A549 (cell line): ENCODE data around the gene AK3. TPM values are rescaled to one million over a fixed set of nuclear protein-coding genes. Genes with fewer than 3 reads are reported as not detected.

Experiments used
- ATAC-seq, 2 experiments: fragments of 200-7000 bp in 1 of 2; fragments of >200 bp in 1 of 2; cut with Nextera tagmentation in 1 of 2; cut with Tn5 transposase in 1 of 2; 3 replicates each; pipeline versions ENCODE4 v1.8.0 to v1.9.1; 2018 to 2020; ENCODE audit warnings: mild to moderate bottlenecking in 1 of 2, moderate library complexity in 1 of 2
- CTCF ChIA-PET: fragments of 300-600 bp; sonication (Branson Sonifier 250); formaldehyde crosslinking; extraction: SDS; loops from one replicate; lab custom pipeline; 2021; ENCODE audit warnings: antibody characterized with exemption, inconsistent platforms; lab: Yijun Ruan, JAX
- POLR2A ChIA-PET: fragments of 350-600 bp; formaldehyde crosslinking; extraction: SDS; loops from one replicate; lab custom pipeline; 2021; ENCODE audit warnings: antibody characterized with exemption, inconsistent platforms; lab: Yijun Ruan, JAX
- DNase-seq, 2 experiments: peaks; one replicate each; pipeline versions ENCODE4 v3.0.0 to v3.0.0-alpha.2; 2011 to 2016; ENCODE audit warnings: low read depth in 1 of 2, low spot score in 1 of 2
- FAIRE-seq: peaks from 2 replicates; lab custom pipeline; 2011; peaks lifted over from hg19 to GRCh38; lab: Jason Lieb, UNC
- H3K27ac ChIP-seq, 2 experiments: fragments of >200 bp; sonication (Bioruptor Twin); formaldehyde crosslinking; 3 replicates each; pipeline ENCODE4 v1.5.1; 2016 to 2017
- H3K4me1 ChIP-seq: fragments of >200 bp; sonication (Bioruptor Twin); formaldehyde crosslinking; 3 replicates; pipeline ENCODE4 v1.6.1; 2016
- H3K4me2 ChIP-seq: fragments of >200 bp; sonication (Bioruptor Twin); formaldehyde crosslinking; 3 replicates; pipeline ENCODE4 v1.6.1; 2016
- H3K4me3 ChIP-seq: fragments of >200 bp; sonication (Bioruptor Twin); formaldehyde crosslinking; 3 replicates; pipeline ENCODE4 v1.5.1; 2016
- H3K9me3 ChIP-seq: fragments of >200 bp; sonication (Bioruptor Twin); formaldehyde crosslinking; 3 replicates; pipeline ENCODE4 v1.6.1; 2016
- BCL3 ChIP-seq: fragments of >200 bp; sonication (Bioruptor Twin); formaldehyde crosslinking; IDR thresholded peaks from 3 replicates; pipeline ENCODE4 v1.6.1; 2016
- CBX8 ChIP-seq: fragments of 200-600 bp; sonication (generic); IDR thresholded peaks from 2 replicates; pipeline ENCODE4 v1.6.1; 2016
- CEBPB ChIP-seq, 2 experiments: fragments of >200 bp in 1 of 2; sonication (Bioruptor Twin) in 1 of 2; formaldehyde crosslinking in 1 of 2; IDR thresholded peaks; 2 replicates each; pipeline ENCODE4 v1.6.1; 2012 to 2016
- CHD2 ChIP-seq: fragments of 150-350 bp; IDR thresholded peaks from 2 replicates; pipeline ENCODE4 v1.6.1; 2014; ENCODE audit warnings: low read length; ENCODE audit not compliant: partially characterized antibody
- CTCF ChIP-seq: fragments of >200 bp; sonication (Bioruptor Twin); formaldehyde crosslinking; IDR thresholded peaks from 3 replicates; pipeline ENCODE4 v1.5.1; 2016
- EHF ChIP-seq: fragments of 250-450 bp; sonication (Bioruptor Pico); IDR thresholded peaks from 2 replicates; pipeline ENCODE4 v1.5.0; 2020; ENCODE audit warnings: mild to moderate bottlenecking
- EHMT2 ChIP-seq: fragments of 200-600 bp; sonication (generic); IDR thresholded peaks from 2 replicates; pipeline ENCODE4 v1.6.1; 2016; ENCODE audit warnings: antibody characterized with exemption, low read depth, mild to moderate bottlenecking, moderate library complexity
- ELK1 ChIP-seq: fragments of 150-350 bp; IDR thresholded peaks from 2 replicates; pipeline ENCODE4 v1.6.1; 2014; ENCODE audit warnings: low read depth, mild to moderate bottlenecking, low read length
- EP300 ChIP-seq, 2 experiments: fragments of >200 bp; sonication (Bioruptor Twin); formaldehyde crosslinking; IDR thresholded peaks; 2 replicates in 1 of 2; 3 replicates in 1 of 2; pipeline ENCODE4 v1.6.1; 2016 to 2017
- FOSB ChIP-seq: fragments of 250-450 bp; sonication (Bioruptor Pico); IDR thresholded peaks from 2 replicates; pipeline ENCODE4 v1.5.0; 2020; ENCODE audit warnings: mild to moderate bottlenecking, moderate library complexity
- HOXB13 ChIP-seq: fragments of 250-450 bp; sonication (Bioruptor Pico); IDR thresholded peaks from 2 replicates; pipeline ENCODE4 v1.5.0; 2020; ENCODE audit warnings: low read depth, mild to moderate bottlenecking, moderate library complexity
- MAFK ChIP-seq: fragments of 450-650 bp; IDR thresholded peaks from 2 replicates; pipeline ENCODE4 v1.6.1; 2014; ENCODE audit not compliant: partially characterized antibody
- MAZ ChIP-seq: fragments of 150-350 bp; IDR thresholded peaks from 2 replicates; pipeline ENCODE4 v1.6.1; 2014; ENCODE audit warnings: antibody characterized with exemption, low read depth, low read length, borderline replicate concordance
- MYC ChIP-seq: IDR thresholded peaks from 2 replicates; pipeline ENCODE4 v1.6.1; 2012; ENCODE audit warnings: mild to moderate bottlenecking, inconsistent platforms, low read length, improper control_type of control experiment, borderline replicate concordance
- NPAS2 ChIP-seq: fragments of 250-450 bp; sonication (Bioruptor Pico); IDR thresholded peaks from 2 replicates; pipeline ENCODE4 v1.8.0; 2022; ENCODE audit warnings: mild to moderate bottlenecking, moderate library complexity, borderline replicate concordance
- POLR2A ChIP-seq: IDR thresholded peaks from 2 replicates; pipeline ENCODE4 v1.6.1; 2012; ENCODE audit warnings: mild to moderate bottlenecking, low read length
- POLR2AphosphoS2 ChIP-seq: conservative IDR thresholded peaks from 2 replicates; pipeline ENCODE4 v1.6.1; 2012; ENCODE audit warnings: low read length, improper control_type of control experiment, inconsistent platforms
- RARB ChIP-seq: fragments of 250-450 bp; sonication (Bioruptor Pico); IDR thresholded peaks from 2 replicates; pipeline ENCODE4 v1.8.0; 2021; ENCODE audit warnings: mild to moderate bottlenecking, moderate library complexity
- RCOR1 ChIP-seq: fragments of 150-350 bp; IDR thresholded peaks from 2 replicates; pipeline ENCODE4 v1.6.1; 2014; ENCODE audit warnings: antibody characterized with exemption, low read length, low read depth
- RNF2 ChIP-seq: fragments of 200-600 bp; sonication (generic); IDR thresholded peaks from 2 replicates; pipeline ENCODE4 v1.6.1; 2016; ENCODE audit warnings: low read depth, mild to moderate bottlenecking, antibody characterized with exemption, moderate library complexity, borderline replicate concordance
- TP53 ChIP-seq: fragments of 250-450 bp; sonication (Bioruptor Pico); IDR thresholded peaks from 2 replicates; pipeline ENCODE4 v1.5.0; 2021; ENCODE audit warnings: mild to moderate bottlenecking, moderate library complexity
- ZC3H11A ChIP-seq: fragments of 450-650 bp; IDR thresholded peaks from 2 replicates; pipeline ENCODE4 v1.6.1; 2014; ENCODE audit warnings: antibody characterized with exemption, mild to moderate bottlenecking
- WGBS: methylation state at CpG from one replicate; pipeline ENCODE4 v1.1.6; 2017; ENCODE audit errors: missing lambda C conversion rate; 5-methylcytosine and 5-hydroxymethylcytosine counted together
- polyA plus RNA-seq, 4 experiments: library from polyadenylated mRNA; depleted of rRNA in 3 of 4; stranded (reverse); fragments of >200 nt; fragmentation: RNase III in 1 of 4; extraction: RNeasy Plus Mini Kit Qiagen cat#74134 plus additional on column Dnase treatment in 1 of 4; gene quantifications; 2 replicates in 3 of 4; 3 replicates in 1 of 4; pipeline ENCODE4 v1.2.3, GENCODE V29; 2011 to 2017
- TF ChIP-seq, protein P1 (sequence below): fragments of 450-650 bp; IDR thresholded peaks from 2 replicates; pipeline ENCODE4 v1.6.1; 2014; ENCODE audit warnings: antibody characterized with exemption

Gene AK3
- polyA plus RNA-seq, 2 of the 4 experiments (the other 2 are of a cell fraction), result 51.0 to 83.0 TPM

DNA sequence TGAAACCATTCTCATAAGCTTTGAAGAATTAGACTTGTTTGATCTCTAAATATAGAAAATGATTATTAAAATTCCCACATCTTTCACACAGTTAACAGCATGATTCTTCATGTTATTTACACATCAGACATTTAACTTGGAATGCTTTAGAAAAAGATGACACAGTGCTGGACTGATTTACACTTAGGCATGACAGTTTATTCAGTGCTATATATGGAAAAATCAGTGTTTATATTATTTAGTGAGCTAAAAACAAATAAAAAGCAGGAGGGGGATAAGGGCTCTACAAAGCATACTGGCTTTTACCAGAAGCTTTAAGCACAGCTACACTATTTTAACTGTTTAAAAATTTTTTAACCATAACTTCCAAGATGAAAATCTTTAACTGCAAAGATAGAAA, 31.6 kb downstream of the AK3 start:
- Histone ChIP-seq H3K4me3 (no peak overlapping the region), H3K27ac (no peak overlapping the region), H3K9me3 (no peaks in the 10 kb centered on the region), H3K4me1 (no peaks in the 10 kb centered on the region), H3K4me2 (no peak overlapping the region)
- FAIRE-seq (peak; percentile 36), ATAC-seq (no peak), DNase-seq (no peak)
- TF ChIP-seq, protein P1, sequence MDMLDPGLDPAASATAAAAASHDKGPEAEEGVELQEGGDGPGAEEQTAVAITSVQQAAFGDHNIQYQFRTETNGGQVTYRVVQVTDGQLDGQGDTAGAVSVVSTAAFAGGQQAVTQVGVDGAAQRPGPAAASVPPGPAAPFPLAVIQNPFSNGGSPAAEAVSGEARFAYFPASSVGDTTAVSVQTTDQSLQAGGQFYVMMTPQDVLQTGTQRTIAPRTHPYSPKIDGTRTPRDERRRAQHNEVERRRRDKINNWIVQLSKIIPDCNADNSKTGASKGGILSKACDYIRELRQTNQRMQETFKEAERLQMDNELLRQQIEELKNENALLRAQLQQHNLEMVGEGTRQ, result no peak
- TF ChIP-seq EP300 (IDR thresholded peaks at IDR 0.05), result no peak
- no peak for TF ChIP-seq CEBPB (IDR thresholded peaks at IDR 0.05)
- no peak for TF ChIP-seq TP53
- POLR2A ChIA-PET, result no interaction called here
- CTCF ChIA-PET, result interaction anchor here (1.4 kb wide), 1 partner anchor 25 kb away, joined by 3 read pairs; no protein-coding TSS in a partner anchor

DNA sequence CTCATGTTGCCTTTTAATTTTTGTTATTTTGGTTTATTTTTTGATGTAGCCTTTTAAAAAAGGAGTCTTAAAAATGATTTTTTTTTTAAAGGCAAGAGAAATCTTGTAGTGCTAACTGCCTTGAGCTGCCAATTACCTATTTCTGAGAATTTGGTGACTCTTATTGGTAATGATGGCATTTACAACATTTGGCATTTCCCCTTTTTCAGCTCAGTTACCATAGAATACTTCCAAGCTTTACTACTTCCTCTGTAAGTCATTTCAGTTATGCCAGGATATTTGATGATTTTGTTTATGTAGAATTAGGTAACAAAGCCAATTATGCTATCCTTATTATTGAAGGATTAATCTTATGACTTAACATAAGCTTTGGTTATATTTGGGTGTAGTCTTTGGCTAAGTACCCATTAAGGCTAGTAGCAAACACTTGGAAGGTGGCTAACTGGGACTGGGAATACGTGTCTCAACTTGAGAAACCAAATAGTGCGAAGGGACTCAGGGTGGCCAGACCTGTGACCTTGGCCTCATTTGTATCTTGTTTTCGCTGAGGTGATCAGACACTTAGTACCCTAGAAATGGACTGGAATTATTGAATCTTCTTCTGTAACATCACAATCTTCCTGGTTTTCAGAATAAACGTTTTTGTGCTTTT, 33.9 kb downstream of the AK3 start:
- Histone ChIP-seq H3K27ac (no peak overlapping the region), H3K4me3 (no peak overlapping the region), H3K9me3 (no peaks in the 10 kb centered on the region), H3K4me2 (no peak overlapping the region), H3K4me1 (no peaks in the 10 kb centered on the region)
- no peak for ATAC-seq
- ChIA-PET POLR2A (no interaction called here), CTCF (interaction anchor here (1.0 kb wide), 1 partner anchor 114 kb away, joined by 3 read pairs; no protein-coding TSS in a partner anchor)
- peak; percentile 18 for FAIRE-seq
- 48% methylated on average over 4 of the region's 4 CpGs for WGBS
- no peak for DNase-seq
- no peak for TF ChIP-seq POLR2A
- TF ChIP-seq BCL3, result no peak
- TF ChIP-seq FOSB (CRISPR knock-in tag), result no peak
- TF ChIP-seq CHD2, result no peak
- TF ChIP-seq HOXB13 (CRISPR knock-in tag), result no peak
- TF ChIP-seq CTCF, result no peak
- no peak for TF ChIP-seq RNF2
- no peak for TF ChIP-seq NPAS2 (CRISPR knock-in tag)
- no peak for TF ChIP-seq MAFK
- no peak for TF ChIP-seq RARB (CRISPR knock-in tag)
- no peak for TF ChIP-seq RCOR1
- no peak for TF ChIP-seq MYC

DNA sequence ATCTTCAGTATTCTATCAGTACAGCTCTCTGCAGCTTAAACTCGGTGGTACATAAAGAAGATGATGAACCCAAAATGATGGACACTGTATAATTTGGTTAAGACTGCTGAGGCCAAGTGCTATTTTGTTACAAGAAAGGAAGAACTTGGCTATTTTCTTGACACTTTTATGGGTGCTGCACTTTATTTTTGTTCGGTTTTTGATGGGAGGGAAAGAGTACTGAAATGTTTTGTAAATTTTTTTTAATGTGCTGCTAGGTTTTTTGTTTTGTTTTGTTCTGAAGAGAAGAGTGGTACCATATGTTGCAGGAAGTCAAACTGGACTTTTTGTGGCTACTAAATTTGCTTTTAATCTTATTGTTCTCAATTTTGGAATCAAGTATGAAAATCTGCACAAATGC, 35.0 kb downstream of the AK3 start:
- no peaks in the 10 kb centered on the region for H3K9me3 ChIP-seq
- POLR2A ChIA-PET, result no interaction called here
- ATAC-seq, result no peak
- FAIRE-seq, result no peak
- H3K4me3 ChIP-seq, result no peak overlapping the region
- 45% methylated on average over 2 of the region's 2 CpGs for WGBS
- H3K27ac ChIP-seq, result no peak overlapping the region
- CTCF ChIA-PET, result interaction anchor here (1.0 kb wide), 1 partner anchor 113 kb away, joined by 3 read pairs; no protein-coding TSS in a partner anchor
- no peak overlapping the region for H3K4me2 ChIP-seq
- DNase-seq, result no peak
- no peaks in the 10 kb centered on the region for H3K4me1 ChIP-seq
- TF ChIP-seq, protein P1, result no peak
- TF ChIP-seq CBX8, result no peak
- TF ChIP-seq POLR2AphosphoS2, result no peak
- no peak for TF ChIP-seq MAZ
- no peak for TF ChIP-seq MAFK
- no peak for TF ChIP-seq ELK1
- no peak for TF ChIP-seq EHF (CRISPR knock-in tag)
- TF ChIP-seq EHMT2, result no peak
- TF ChIP-seq ZC3H11A, result no peak
- TF ChIP-seq CTCF, result no peak
- TF ChIP-seq RARB (CRISPR knock-in tag), result no peak
